ENCODE data around the gene ALPL. TPM values are rescaled to one million over a fixed set of nuclear protein-coding genes. Genes with fewer than 3 reads are reported as not detected.

Gene ALPL
- total RNA-seq, 4 donors from 2014 or later = 1.6 to 8.6 (median 1.8) TPM

- Histone ChIP-seq H3K27me3 (peaks cover 17% of the 10 kb centered on the region), H3K4me1 (peaks cover 0 to 10% (median 8%) of the 10 kb centered on the region in 4 donors), H3K36me3 (no peaks in the 10 kb centered on the region), H3K4me3 (no peak overlapping the region), H3K27ac (peak overlapping the region in 1 of 4 donors; percentile 69), H3K9me3 (no peaks in the 10 kb centered on the region)
- DNase-seq = no peak
- in situ Hi-C loops (cut with MboI; ENCODE audit: low pct_ligation_motif_present in 1 of 4, low pct_unique_long_range_greater_than_20kb in 1 of 4, low sequenced_read_pairs in 3 of 4) (no loop called here), intact Hi-C loops (cut with DNase I; ENCODE audit: low total_unique reads) (no loop called here)
- TF ChIP-seq EP300 (IDR thresholded peaks at IDR 0.05; ENCODE audit: low read depth) (no peak), CTCF (IDR thresholded peaks at IDR 0.05) (no peak), POLR2A (IDR thresholded peaks at IDR 0.05) (no peak), POLR2AphosphoS5 (IDR thresholded peaks at IDR 0.05) (no peak)
- 67 to 87% methylated on average over 1 to 9 of the region's 11 CpGs for WGBS, 2 donors (ENCODE audit: low coverage in 1 of 2)
These were observed 115.6 kb downstream of the ALPL start for GRCh38 chr1:21624571-21625389.

GRCh38 chr1:21625390-21626190 is 116.4 kb downstream of the ALPL start:
- 74% methylated on average over 13 of the region's 13 CpGs; no CpG with 5 or more reads in 1 of the 2 donors for WGBS, 2 donors (ENCODE audit: low coverage in 1 of 2)
- intact Hi-C loops (cut with DNase I; ENCODE audit: low total_unique reads) = no loop called here
- DNase-seq = no peak
- H3K9me3 ChIP-seq = no peaks in the 10 kb centered on the region
- peaks cover 17% of the 10 kb centered on the region for H3K27me3 ChIP-seq
- TF ChIP-seq POLR2AphosphoS5 (IDR thresholded peaks at IDR 0.05) (no peak), EP300 (IDR thresholded peaks at IDR 0.05; ENCODE audit: low read depth) (no peak), CTCF (IDR thresholded peaks at IDR 0.05) (no peak), POLR2A (IDR thresholded peaks at IDR 0.05) (no peak)
- no peak overlapping the region for H3K27ac ChIP-seq
- in situ Hi-C loops (cut with MboI; ENCODE audit: low pct_ligation_motif_present in 1 of 4, low pct_unique_long_range_greater_than_20kb in 1 of 4, low sequenced_read_pairs in 3 of 4) = no loop called here
- H3K4me1 ChIP-seq = peaks cover 0 to 10% (median 8%) of the 10 kb centered on the region in 4 donors
- no peak overlapping the region for H3K4me3 ChIP-seq
- no peaks in the 10 kb centered on the region for H3K36me3 ChIP-seq

DNA sequence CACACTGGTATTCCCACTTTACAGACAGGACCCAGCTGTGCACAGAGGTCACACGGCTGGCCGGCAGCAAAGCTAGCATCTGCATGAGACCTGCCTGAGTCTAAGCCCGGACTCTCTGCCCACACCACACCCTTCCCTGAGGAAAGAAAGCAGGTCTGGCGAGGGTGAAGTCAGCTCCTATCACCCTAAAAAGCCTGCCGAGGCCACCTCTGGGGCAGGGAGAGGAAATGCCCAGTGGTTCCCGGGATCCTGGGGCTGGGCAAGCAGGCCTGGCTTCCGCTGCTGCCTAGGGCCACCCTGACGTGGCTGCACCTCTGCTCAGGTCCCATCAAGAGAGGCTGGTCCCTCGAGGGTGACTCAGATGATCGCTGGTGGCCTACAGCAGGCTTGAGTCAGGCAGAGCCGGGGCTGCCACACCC is 117.7 kb downstream of the ALPL start:
- no peak overlapping the region for H3K27ac ChIP-seq
- intact Hi-C loops (cut with DNase I; ENCODE audit: low total_unique reads) = no loop called here

More for the DNA sequence above, 117.7 kb downstream of the ALPL start:
- H3K4me1 ChIP-seq = peaks cover 0 to 13% (median 10%) of the 10 kb centered on the region in 4 donors
- no peak for TF ChIP-seq EP300 (IDR thresholded peaks at IDR 0.05; ENCODE audit: low read depth)
- TF ChIP-seq CTCF (IDR thresholded peaks at IDR 0.05) = no peak
- TF ChIP-seq POLR2AphosphoS5 (IDR thresholded peaks at IDR 0.05) = no peak
- no peak for TF ChIP-seq POLR2A (IDR thresholded peaks at IDR 0.05)
- H3K27me3 ChIP-seq = peaks cover 17% of the 10 kb centered on the region
- H3K36me3 ChIP-seq = no peaks in the 10 kb centered on the region
- WGBS, 2 donors (ENCODE audit: low coverage in 1 of 2) = 81 to 92% methylated on average over 2 to 11 of the region's 11 CpGs
- H3K9me3 ChIP-seq = no peaks in the 10 kb centered on the region
- H3K4me3 ChIP-seq = no peak overlapping the region
- DNase-seq = no peak
- in situ Hi-C loops (cut with MboI; ENCODE audit: low pct_ligation_motif_present in 1 of 4, low pct_unique_long_range_greater_than_20kb in 1 of 4, low sequenced_read_pairs in 3 of 4) = no loop called here

Other genes starting within 250 kb of the ALPL start
- gene ECE1, start 219.0 kb upstream of the ALPL start, total RNA-seq = 100 to 1,000 TPM in 3 of 4 donors, 10 to 100 TPM in 1; 55.9 to 149 (median 112) TPM
- gene NBPF3, start 69.3 kb upstream of the ALPL start, total RNA-seq = 10 to 100 TPM in 2 of 4 donors, 1 to 10 TPM in 2; 2.3 to 80.2 (median 10.9) TPM
- 10 to 100 TPM; 14.1 to 37.4 (median 28.8) TPM for gene RAP1GAP, start 159.9 kb downstream of the ALPL start, total RNA-seq